Transverse colon (tissue), 4 donors: ENCODE results near the gene PSMG3. TPM values are rescaled to one million over a fixed set of nuclear protein-coding genes. Genes with fewer than 3 reads are reported as not detected.

Experiments used
- DNase-seq: peaks from one replicate; pipeline ENCODE4 v3.0.0-alpha.2; 2019
- H3K27ac ChIP-seq, 4 donors: fragments of 200-600 bp; sonication (generic); 2 replicates each; pipeline ENCODE4 v1.5.1; 2016 to 2018; ENCODE audit warnings: inconsistent platforms in 4 of 4
- H3K27me3 ChIP-seq: fragments of 200-600 bp; sonication (generic); 2 replicates; pipeline ENCODE4 v1.5.1; 2017; ENCODE audit warnings: inconsistent platforms
- H3K36me3 ChIP-seq, 4 donors: fragments of 200-600 bp; sonication (generic); 2 replicates each; pipeline ENCODE4 v1.5.1; 2017 to 2019; ENCODE audit warnings: inconsistent platforms in 4 of 4
- H3K4me1 ChIP-seq, 4 donors: fragments of 200-600 bp; sonication (generic); 2 replicates each; pipeline ENCODE4 v1.5.1; 2017 to 2020; ENCODE audit warnings: inconsistent platforms in 4 of 4
- H3K4me3 ChIP-seq, 4 donors: fragments of 200-600 bp; sonication (generic); 1 replicate in 1 of 4; 2 replicates in 3 of 4; pipeline versions ENCODE4 v1.5.1 to v1.6.1; 2017 to 2019; ENCODE audit warnings: inconsistent platforms in 4 of 4
- H3K9me3 ChIP-seq, 2 donors: fragments of 200-600 bp; sonication (generic); 2 replicates each; pipeline ENCODE4 v1.5.1; 2017 to 2019; ENCODE audit warnings: inconsistent platforms in 2 of 2
- EP300 ChIP-seq: sonication (generic); formaldehyde crosslinking; IDR thresholded peaks from one replicate; pipeline ENCODE4 v1.6.1; 2017; ENCODE audit warnings: antibody characterized with exemption, low read depth
- POLR2A ChIP-seq: fragments of 450-650 bp; IDR thresholded peaks from one replicate; pipeline ENCODE4 v1.6.1; 2016; ENCODE audit warnings: antibody characterized with exemption, mild to moderate bottlenecking, moderate library complexity
- POLR2AphosphoS5 ChIP-seq, 3 donors: sonication (generic); formaldehyde crosslinking; IDR thresholded peaks; one replicate each; pipeline ENCODE4 v1.6.1; 2016; ENCODE audit warnings: antibody characterized with exemption in 3 of 3
- WGBS, 2 donors: methylation state at CpG; one replicate each; pipeline ENCODE4 v1.1.5; 2018; ENCODE audit warnings: low coverage in 1 of 2; 5-methylcytosine and 5-hydroxymethylcytosine counted together
- in situ Hi-C, 4 donors: fragments of 200-750 bp; cut with MboI; loops; one replicate each; pipeline versions ENCODE4 v1.15.0 to v1.15.1; 2017; ENCODE audit warnings: low sequenced_read_pairs in 3 of 4, low pct_ligation_motif_present in 1 of 4, low pct_unique_long_range_greater_than_20kb in 1 of 4
- intact Hi-C: fragments of 100-400 bp; cut with DNase I; formaldehyde crosslinking; loops from one replicate; pipeline ENCODE4 v1.15.1; 2023; ENCODE audit warnings: low total_unique reads
- total RNA-seq, 4 donors: library from RNA; depleted of rRNA; stranded (reverse); fragments of >200 nt; gene quantifications; one replicate each; pipeline ENCODE4 v1.1.0, GENCODE V29; 2016
- TF ChIP-seq, protein P1 (sequence below), 5 experiments: fragments of 200-600 bp in 3 of 5; fragments of 450-650 bp in 2 of 5; sonication (generic) in 3 of 5; IDR thresholded peaks; 1 replicate in 2 of 5; 2 replicates in 3 of 5; pipeline ENCODE4 v1.5.1; 2016 to 2017; ENCODE audit warnings: antibody characterized with exemption in 5 of 5, inconsistent platforms in 3 of 5, mild to moderate bottlenecking in 2 of 5, moderate library complexity in 1 of 5

Gene PSMG3
- total RNA-seq, 4 donors from 2014 or later, result 7.1 to 41.9 (median 27.6) TPM

DNA sequence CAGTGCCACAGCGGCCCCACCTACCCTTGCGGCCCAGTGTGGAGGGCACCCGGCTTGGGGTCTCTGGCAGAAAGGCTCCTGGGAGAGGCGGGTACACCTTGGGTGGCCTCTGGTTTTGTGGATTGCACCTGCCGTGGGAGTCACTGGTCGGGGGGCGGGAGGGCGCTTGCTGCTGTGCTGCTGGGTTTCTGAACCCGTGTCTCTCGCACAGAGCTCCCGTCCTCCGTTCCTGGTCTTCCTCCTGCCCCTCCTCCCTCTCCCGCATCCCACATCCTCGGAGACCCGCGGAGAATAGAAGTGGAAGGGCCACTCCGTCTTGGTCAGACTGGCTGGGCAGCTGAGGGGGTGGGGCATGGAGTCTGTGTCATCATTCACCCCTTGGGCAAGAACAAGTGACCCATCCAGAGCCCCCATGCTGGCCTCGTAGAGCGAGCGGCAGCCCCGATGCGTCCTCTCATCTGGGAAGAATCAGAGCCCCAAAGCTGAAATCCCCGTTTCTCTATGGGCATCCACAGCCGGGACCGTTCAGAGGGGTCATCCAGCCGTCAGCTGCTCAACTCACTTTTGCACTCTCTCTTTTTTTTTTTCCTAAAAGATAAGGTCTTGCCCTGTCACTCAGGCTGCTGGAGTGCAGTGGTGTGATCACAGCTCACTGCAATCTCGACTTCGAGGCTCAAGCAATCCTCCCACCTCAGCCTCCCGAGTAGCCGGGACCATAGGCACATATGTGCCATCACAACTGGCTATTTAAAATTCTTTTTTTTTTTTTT lies 35.3 kb downstream of the PSMG3 start:
- intact Hi-C loops, result no loop called here
- TF ChIP-seq POLR2A (no peak), POLR2AphosphoS5 (IDR thresholded peaks at IDR 0.05) (no peak), EP300 (no peak)
- TF ChIP-seq, protein P1, sequence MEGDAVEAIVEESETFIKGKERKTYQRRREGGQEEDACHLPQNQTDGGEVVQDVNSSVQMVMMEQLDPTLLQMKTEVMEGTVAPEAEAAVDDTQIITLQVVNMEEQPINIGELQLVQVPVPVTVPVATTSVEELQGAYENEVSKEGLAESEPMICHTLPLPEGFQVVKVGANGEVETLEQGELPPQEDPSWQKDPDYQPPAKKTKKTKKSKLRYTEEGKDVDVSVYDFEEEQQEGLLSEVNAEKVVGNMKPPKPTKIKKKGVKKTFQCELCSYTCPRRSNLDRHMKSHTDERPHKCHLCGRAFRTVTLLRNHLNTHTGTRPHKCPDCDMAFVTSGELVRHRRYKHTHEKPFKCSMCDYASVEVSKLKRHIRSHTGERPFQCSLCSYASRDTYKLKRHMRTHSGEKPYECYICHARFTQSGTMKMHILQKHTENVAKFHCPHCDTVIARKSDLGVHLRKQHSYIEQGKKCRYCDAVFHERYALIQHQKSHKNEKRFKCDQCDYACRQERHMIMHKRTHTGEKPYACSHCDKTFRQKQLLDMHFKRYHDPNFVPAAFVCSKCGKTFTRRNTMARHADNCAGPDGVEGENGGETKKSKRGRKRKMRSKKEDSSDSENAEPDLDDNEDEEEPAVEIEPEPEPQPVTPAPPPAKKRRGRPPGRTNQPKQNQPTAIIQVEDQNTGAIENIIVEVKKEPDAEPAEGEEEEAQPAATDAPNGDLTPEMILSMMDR (IDR thresholded peaks at IDR 0.05), result no peak
- Histone ChIP-seq H3K27me3 (no peaks in the 10 kb centered on the region), H3K9me3 (no peaks in the 10 kb centered on the region), H3K4me1 (peaks cover 35 to 67% (median 55%) of the 10 kb centered on the region in 4 donors), H3K4me3 (no peak overlapping the region), H3K36me3 (peaks cover 0 to 3% (median 0%) of the 10 kb centered on the region in 4 donors), H3K27ac (peak overlapping the region; percentile 97 to 99 (median 98))
- 86 to 99% methylated on average over 12 to 28 of the region's 30 CpGs for WGBS, 2 donors
- DNase-seq, result peak; percentile 12
- in situ Hi-C loops, result no loop called here

DNA sequence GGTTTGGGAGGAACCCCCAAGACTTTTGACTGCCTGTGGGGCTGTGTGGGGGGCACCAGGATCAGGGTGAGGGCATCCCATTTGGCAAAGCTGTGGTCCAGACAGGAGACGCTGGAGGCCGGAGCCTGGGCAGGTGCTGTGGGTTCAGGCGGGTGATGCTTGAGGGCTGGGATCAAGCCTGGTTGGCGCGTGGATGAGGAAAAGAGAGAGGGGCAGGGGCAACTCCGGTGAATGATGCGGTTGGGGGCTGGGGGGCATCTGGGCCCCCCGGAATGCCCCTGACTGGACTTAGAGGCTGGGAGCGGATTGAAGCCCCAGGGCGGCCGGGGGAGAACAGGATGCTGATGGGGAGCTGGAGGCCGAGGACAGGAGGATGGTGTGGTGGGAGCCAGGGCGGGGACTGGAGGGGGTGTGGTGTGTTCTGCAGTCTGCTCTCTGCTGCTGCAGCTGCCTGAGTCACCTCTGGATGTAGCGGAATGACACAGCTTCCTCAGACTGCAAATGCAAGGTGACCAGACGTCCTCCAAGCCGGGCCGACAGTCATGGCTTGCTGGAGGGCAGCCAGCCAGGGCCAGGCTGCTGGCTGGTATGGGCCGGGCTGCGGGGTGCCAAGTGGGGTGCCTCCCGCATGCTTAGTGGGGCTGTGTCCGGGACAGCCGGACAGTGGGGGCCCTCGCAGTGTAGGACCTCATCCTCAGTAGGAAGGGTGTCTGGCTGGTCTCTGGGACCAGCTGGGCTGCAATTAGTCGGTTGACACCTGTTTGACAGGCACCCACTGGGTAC lies 36.1 kb downstream of the PSMG3 start:
- Histone ChIP-seq H3K27ac (peak overlapping the region; percentile 97 to 99 (median 98)), H3K4me1 (peaks cover 34 to 65% (median 55%) of the 10 kb centered on the region in 4 donors), H3K36me3 (no peaks in the 10 kb centered on the region), H3K27me3 (no peaks in the 10 kb centered on the region), H3K9me3 (no peaks in the 10 kb centered on the region), H3K4me3 (peak overlapping the region in 3 of 4 donors; percentile 71 to 75 (median 73))
- 56% methylated on average over 20 of the region's 24 CpGs; no CpG with 5 or more reads in 1 of the 2 donors for WGBS, 2 donors
- TF ChIP-seq POLR2AphosphoS5 (IDR thresholded peaks at IDR 0.05) (peak in 1 of 3 donors; percentile 25), POLR2A (no peak)
- DNase-seq, result peak; percentile 59
- intact Hi-C loops (no loop called here), in situ Hi-C loops (no loop called here)

DNA sequence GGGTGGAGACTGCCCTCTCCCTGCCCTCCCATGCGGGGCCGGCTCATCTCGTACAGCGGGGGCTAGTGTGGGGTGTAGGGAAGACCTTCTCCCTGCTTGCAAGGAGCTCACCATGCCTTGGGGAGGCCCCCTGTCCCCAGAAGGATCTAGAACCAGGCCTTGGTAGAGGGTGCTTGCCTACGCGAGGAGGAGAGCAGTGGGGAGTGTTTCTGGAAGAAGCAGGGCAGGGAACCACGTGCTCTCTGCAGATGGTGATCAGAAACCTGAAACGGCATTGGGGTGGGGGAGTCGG lies 36.6 kb downstream of the PSMG3 start:
- H3K4me3 ChIP-seq, result peak overlapping the region; percentile 3 to 75 (median 72)
- no peaks in the 10 kb centered on the region for H3K27me3 ChIP-seq
- TF ChIP-seq POLR2AphosphoS5 (IDR thresholded peaks at IDR 0.05), result no peak
- TF ChIP-seq POLR2A, result no peak
- TF ChIP-seq EP300, result no peak
- TF ChIP-seq, protein P1 (IDR thresholded peaks at IDR 0.05), result no peak
- H3K4me1 ChIP-seq, result peaks cover 29 to 60% (median 55%) of the 10 kb centered on the region in 4 donors
- no peak for DNase-seq
- H3K36me3 ChIP-seq, result no peaks in the 10 kb centered on the region
- WGBS, 2 donors, result 20 to 22% methylated on average over 1 to 7 of the region's 9 CpGs
- no peaks in the 10 kb centered on the region for H3K9me3 ChIP-seq
- in situ Hi-C loops, result no loop called here
- peak overlapping the region; percentile 97 to 99 (median 98) for H3K27ac ChIP-seq
- intact Hi-C loops, result no loop called here

DNA sequence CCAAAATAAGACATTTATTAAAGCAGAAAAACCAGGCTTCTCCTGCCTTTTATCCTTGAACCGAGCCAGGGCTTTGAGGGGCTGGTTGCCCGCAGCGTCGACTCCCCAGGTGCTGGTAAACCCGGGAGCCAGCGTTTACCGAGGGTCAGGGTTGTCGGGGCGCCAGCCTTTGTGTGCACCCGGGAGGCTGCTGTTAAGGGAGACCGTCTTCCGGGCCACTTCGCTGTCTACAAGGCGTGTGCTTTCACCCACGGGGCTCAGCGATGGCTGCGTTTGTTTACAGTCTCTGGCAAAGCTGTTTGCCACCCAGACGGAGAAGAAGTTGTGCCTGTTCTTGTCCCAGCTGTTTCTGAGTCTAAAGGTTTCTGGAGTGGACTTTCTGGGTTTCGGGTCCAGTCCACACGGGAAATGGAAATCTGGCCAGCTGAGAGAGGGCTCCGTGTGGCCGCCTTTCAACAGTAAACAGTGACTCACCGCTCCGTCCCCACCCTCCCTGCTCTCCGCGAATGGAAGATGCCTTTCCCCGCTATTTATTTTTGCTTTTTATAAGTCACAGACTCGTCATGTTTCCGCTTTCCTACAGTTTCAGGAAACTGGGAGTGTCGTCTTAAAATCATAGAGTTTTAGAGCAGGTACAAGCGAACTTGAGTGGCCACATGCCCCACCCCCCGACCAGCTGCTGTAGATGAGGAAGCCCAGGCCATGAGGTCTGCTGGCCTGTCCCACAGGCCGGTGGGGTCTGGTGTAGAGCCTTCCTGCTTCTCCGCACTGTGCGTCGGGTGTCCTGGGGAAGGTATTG lies 37.2 kb downstream of the PSMG3 start:
- TF ChIP-seq POLR2A (peak; percentile 86), POLR2AphosphoS5 (IDR thresholded peaks at IDR 0.05) (peak; percentile 71 to 94 (median 91)), EP300 (peak; percentile 70)
- TF ChIP-seq, protein P1 (IDR thresholded peaks at IDR 0.05), result no peak
- no peaks in the 10 kb centered on the region for H3K9me3 ChIP-seq
- peaks cover 28 to 55% (median 54%) of the 10 kb centered on the region in 4 donors for H3K4me1 ChIP-seq
- peak; percentile 90 for DNase-seq
- WGBS, 2 donors, result 1 to 4% methylated on average over 5 to 35 of the region's 36 CpGs
- H3K27ac ChIP-seq, result peak overlapping the region; percentile 97 to 99 (median 98)
- intact Hi-C loops, result no loop called here
- H3K36me3 ChIP-seq, result no peaks in the 10 kb centered on the region
- in situ Hi-C loops, result no loop called here
- no peaks in the 10 kb centered on the region for H3K27me3 ChIP-seq
- H3K4me3 ChIP-seq, result peak overlapping the region; percentile 70 to 75 (median 72)
